SIG-M5 treated with dmso at 0.1 percent for 504 hours (cell line): ENCODE measurements around the gene HYI.
"Not testable (repeated sequence)": the region's sequence is repeated elsewhere in the genome, so short reads cannot be mapped to it uniquely, and the experiment has no call there.

Source experiments
- DNase-seq: peaks from one replicate; lab custom pipeline; 2025; ENCODE audit not compliant: unreplicated experiment; lab: John Stamatoyannopoulos, UW

Gene HYI, protein sequence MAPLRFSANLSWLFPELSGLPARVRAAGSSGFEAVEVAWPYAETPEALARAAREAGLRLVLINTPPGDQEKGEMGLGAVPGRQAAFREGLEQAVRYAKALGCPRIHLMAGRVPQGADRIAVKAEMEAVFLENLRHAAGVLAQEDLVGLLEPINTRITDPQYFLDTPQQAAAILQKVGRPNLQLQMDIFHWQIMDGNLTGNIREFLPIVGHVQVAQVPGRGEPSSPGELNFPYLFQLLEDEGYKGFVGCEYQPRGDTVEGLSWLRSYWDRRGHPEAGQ

GRCh38 chr1:43453442-43454269, at the start of gene HYI:
Gene HYI, minus strand, starts transcription at chr1:43453931. Its CDS starts 138 bp downstream, at chr1:43453793.
- peak; percentile 20 for DNase-seq

- DNase-seq = not testable (repeated sequence)
These were observed 48.1 kb upstream of the HYI start for GRCh38 chr1:43501806-43502205.

- DNase-seq = no peak
These were observed 46.2 kb upstream of the HYI start for GRCh38 chr1:43499898-43500297.

GRCh38 chr1:43495204-43495603, 41.5 kb upstream of the HYI start:
- DNase-seq = no peak

GRCh38 chr1:43493661-43494450, 40.1 kb upstream of the HYI start:
- DNase-seq = no peak

DNA sequence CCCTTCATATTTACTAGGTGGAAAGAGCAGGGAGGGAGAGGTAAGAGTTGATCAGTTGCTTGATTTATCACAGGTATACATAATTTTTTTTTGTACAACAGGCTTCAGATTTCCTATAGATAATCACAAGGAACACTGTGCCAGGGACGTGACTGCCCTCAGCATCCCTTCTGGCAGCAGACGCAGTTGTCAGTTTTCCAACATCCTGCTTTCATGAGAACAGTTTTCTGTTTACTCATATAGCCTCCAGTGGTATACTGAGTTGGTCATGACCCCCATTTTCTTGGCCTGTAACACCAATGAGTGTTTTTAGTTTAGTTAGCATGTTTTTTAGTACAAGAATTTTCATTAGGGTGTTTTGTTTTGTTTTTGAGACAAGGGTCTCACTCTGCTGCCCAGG, 39.1 kb upstream of the HYI start:
- DNase-seq = no peak

GRCh38 chr1:43491061-43491460, 37.3 kb upstream of the HYI start:
- DNase-seq = no peak

GRCh38 chr1:43488165-43488564, 34.4 kb upstream of the HYI start:
- DNase-seq = no peak

DNA sequence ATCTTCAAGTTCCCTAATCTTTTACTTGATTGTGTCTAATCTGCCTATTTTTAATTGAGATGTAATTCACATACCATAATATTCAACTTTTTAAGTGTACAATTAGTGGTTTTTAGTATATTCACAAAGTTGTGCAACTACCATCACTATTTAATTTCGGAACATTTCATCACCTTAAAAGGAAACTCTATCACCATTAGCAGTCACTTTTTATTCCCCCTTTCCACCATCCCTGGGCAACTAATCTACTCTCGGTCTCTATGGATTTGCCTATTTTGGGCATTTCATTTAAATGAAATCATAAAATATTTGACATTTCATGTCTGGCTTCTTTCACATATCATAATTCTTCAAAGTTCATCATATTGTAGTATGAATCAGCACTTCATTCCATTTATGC, 30.6 kb upstream of the HYI start:
- DNase-seq = no peak

GRCh38 chr1:43482215-43482614, 28.5 kb upstream of the HYI start:
- no peak for DNase-seq

DNA sequence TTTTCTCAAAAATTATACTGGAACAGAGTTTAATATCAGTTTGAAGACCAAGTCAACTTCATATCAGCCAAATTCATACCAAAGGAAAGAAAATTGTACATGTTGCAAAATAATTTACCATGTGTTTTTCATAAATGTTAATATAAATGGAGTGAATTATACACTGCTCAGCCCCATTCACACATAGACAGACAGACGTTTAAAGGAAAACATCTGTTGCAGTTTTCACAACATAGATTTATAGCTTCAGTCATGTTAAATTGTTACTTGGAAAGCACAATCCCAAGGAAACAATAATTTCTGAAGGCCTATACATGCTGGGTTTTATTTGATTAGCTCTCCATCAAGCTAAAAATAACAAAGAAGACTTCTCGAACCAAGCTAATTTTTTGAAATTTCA, 27.8 kb upstream of the HYI start:
- no peak for DNase-seq

DNA sequence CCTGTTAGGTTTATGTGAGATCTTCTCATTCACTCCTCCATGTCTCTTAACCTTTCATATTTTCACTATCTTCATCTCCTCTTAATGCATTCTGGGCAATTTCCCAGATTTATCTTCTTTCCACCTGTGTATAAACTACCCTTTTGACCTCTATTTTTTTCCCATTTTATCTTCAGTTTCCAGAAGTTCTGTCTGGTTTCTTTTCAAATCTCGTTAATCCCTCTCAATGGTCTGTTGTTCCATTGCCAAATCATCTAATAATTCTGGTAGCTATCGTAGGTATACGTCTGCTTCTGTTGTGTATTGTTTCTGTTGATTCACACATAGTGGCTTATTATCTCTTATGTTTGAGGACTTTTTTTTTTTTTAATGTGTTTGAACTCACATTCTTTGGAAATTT, 25.7 kb upstream of the HYI start:
- no peak for DNase-seq

DNA sequence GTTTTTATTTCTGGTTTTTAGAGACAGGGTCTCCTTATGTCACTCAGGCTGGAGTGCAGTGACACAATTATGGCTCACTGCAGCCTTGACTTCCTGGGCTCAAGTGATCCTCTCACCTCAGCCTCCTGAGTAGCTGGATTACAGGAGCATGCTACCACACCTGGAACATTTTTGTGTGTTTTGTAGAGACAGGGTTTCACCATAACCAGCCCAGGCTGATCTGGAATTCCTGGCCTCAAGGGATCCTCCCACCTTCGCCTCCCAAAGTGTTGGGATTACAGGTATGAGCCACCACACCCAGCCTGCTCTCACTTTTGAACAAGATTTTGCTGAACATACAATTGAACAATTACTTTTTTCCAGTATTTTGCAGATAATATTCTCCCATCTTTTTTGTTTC, 24.0 kb upstream of the HYI start:
- no peak for DNase-seq

DNA sequence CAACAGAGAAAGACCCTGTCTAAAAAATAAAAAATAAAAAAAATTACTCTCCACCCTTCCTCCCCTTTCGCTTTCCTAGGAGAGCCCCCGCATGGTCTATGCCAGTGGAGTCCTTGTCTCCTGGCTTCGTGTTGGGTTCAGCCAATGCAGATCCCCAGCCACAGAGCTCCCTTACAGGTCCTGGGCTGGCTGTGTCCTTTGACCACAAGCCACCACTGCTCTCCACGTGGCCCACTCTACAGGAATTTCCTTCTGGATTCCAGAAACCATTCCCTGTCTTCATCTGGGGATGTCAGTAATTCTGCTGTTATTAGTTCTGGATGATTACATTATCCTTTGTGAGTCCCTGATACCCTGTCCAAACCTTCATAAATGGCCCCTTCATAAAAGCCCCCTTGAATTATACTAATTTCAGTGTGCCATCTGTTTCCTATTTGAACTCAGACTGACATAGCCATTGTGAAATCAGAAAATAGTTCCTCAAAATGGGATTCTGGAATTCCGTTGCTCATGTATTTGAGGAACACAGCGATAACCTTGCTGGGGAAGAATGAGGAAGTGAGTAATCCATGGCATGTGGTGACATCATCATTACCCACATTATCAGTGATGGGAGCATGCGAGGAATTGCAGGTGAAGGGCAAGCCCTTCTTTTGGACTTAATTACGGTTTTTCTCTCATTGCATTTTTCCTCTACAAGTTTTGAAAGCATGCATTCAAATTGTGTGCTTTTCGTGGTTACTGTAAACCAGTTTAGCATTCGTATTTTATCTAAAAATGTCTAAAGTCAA, 22.1 kb upstream of the HYI start:
- not testable (repeated sequence) for DNase-seq

- no peak for DNase-seq
These were observed 19.7 kb upstream of the HYI start for GRCh38 chr1:43473463-43473862.

GRCh38 chr1:43472463-43473151, 18.9 kb upstream of the HYI start:
- not testable (repeated sequence) for DNase-seq

DNA sequence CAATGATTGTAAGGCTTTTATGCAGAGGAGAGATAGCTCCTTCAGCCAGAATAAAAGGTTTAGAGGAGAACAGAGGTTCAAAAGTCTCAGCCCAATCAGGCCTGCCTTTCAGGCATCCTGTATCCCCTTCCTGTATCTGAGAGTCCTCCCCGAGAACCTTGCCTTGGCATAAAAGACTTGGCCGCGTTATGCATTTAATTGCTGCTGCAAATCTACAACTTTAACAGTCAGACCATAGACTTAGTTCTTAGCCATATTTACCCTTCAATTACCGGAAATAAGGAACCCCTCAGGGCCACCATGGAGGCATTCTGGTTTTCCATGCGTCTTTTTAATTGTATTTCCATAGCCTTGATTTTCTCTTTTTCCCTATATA, 18.3 kb upstream of the HYI start:
- DNase-seq = no peak

DNA sequence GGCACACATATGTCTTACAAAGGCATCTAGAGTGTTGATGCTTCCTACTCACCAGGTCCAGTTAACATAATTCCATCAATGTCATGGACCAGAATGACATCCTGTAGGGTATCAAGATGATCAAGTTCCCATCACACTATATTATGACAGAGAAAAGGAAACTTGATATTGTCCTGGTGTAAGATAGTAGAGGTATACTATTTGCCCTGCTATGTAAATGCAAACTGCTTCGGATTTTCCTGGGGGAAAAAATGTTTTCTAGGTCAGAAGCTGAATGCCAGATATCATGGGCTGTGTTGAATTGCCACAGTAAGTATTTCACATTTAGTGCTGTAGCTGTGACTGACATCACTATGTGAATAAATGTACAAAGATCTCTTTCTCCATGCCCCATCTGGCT, 16.2 kb upstream of the HYI start:
- DNase-seq = no peak

GRCh38 chr1:43468414-43468813, 14.7 kb upstream of the HYI start:
- no peak for DNase-seq

DNA sequence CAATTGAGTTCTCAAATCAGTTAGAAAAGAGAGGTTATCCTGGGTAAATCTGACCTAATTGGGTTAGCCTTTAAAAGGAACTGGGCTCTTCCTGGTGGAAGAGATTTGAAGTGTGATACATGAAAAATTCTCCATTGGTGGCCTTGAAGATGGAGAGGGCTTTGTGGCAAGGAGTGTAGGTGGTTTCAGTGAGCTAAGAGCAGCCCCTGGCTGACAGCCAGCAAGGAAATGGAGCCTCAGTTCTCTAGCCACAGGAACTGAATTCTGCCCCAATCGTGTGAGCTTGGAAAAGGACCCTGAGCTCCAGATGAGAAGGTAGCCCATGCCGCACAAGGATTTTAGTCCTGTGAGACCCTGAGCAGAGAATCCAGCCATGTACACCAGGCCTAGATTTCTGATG, 12.7 kb upstream of the HYI start:
- no peak for DNase-seq
